ENCODE data around the gene ZNF438.
"Not testable (repeated sequence)": the region's sequence is repeated elsewhere in the genome, so short reads cannot be mapped to it uniquely, and the experiment has no call there.

ZNF438 gene

DNA sequence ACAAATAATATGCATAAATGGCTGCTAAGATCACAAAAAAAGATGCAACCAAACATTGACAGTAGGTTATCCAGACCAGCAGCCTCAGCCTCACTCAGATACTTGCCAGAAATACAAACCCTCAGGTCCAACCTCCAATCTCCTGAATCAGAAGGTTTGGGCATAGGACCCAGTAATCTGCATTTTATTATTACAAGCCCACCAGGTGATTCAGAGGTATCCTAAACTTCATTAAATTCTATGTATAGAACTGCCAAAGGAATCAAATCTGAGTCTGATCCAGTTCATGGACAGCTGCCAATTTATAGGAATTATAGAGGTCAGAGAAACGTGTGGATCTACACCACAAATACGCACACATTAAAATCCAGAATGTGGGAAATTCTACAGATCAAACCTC is 41.3 kb downstream of the ZNF438 start:
- no peak overlapping the region for H3K4me3 ChIP-seq (ENCODE audit: low read length)
- TF ChIP-seq, protein P1, sequence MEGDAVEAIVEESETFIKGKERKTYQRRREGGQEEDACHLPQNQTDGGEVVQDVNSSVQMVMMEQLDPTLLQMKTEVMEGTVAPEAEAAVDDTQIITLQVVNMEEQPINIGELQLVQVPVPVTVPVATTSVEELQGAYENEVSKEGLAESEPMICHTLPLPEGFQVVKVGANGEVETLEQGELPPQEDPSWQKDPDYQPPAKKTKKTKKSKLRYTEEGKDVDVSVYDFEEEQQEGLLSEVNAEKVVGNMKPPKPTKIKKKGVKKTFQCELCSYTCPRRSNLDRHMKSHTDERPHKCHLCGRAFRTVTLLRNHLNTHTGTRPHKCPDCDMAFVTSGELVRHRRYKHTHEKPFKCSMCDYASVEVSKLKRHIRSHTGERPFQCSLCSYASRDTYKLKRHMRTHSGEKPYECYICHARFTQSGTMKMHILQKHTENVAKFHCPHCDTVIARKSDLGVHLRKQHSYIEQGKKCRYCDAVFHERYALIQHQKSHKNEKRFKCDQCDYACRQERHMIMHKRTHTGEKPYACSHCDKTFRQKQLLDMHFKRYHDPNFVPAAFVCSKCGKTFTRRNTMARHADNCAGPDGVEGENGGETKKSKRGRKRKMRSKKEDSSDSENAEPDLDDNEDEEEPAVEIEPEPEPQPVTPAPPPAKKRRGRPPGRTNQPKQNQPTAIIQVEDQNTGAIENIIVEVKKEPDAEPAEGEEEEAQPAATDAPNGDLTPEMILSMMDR (IDR thresholded peaks at IDR 0.05; ENCODE audit: insufficient read depth, low read depth, low read length, missing control alignments) = no peak
- no peak for DNase-seq (ENCODE audit: low read depth)

GRCh38 chr10:30988831-30989435 is 42.7 kb downstream of the ZNF438 start:
- no peak overlapping the region for H3K4me3 ChIP-seq (ENCODE audit: low read length)
- DNase-seq (ENCODE audit: low read depth) = no peak
- TF ChIP-seq, protein P1 (IDR thresholded peaks at IDR 0.05; ENCODE audit: insufficient read depth, low read depth, low read length, missing control alignments) = no peak

DNA sequence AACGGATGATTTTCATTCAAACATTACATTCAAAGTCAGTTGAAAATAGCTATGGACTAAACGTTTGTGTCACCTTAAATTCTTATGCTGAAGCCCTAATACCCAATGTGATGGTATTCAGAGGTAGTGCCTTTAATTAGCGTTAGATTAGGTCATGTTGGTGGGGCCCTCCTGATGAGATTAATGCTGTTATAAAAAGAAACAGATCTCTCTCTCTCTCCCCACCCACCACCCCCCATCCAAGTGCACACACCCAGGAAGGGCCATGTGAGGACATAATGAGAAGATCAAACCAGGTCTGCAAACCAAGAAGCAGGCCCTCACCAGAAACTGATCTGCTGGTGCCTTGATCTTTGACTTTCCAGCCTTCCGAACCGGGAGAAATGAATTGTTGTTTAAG is 44.2 kb downstream of the ZNF438 start:
- H3K4me3 ChIP-seq (ENCODE audit: low read length) = no peak overlapping the region
- TF ChIP-seq, protein P1 (IDR thresholded peaks at IDR 0.05; ENCODE audit: insufficient read depth, low read depth, low read length, missing control alignments) = no peak
- DNase-seq (ENCODE audit: low read depth) = no peak

DNA sequence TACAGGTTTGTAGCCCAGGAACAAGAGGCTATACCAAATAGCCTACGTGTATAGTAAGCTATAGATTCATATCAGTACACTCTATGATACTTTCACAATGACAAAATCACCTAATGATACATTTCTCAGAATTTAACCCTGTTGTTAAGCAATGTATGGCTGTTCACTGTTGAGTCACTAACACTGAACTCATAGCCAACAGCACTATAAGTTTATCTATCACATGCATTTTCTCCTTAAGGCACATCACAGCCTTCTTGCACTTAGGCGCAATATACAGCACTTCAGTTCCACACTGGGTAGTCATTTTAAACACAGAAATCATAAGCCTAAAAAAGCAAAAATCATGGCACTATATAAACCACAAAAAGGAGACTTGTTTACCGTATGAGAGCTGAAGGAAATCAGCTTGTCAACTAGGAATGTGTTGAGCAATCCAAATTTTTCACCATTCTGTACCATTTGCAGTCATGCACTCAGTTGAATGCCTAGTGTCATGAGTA is 45.6 kb downstream of the ZNF438 start:
- H3K4me3 ChIP-seq (ENCODE audit: low read length) = no peak overlapping the region
- peak; percentile 81 for DNase-seq (ENCODE audit: low read depth)
- TF ChIP-seq, protein P1 (IDR thresholded peaks at IDR 0.05; ENCODE audit: insufficient read depth, low read depth, low read length, missing control alignments) = no peak

- TF ChIP-seq, protein P1 (IDR thresholded peaks at IDR 0.05; ENCODE audit: insufficient read depth, low read depth, low read length, missing control alignments) = no peak
- H3K4me3 ChIP-seq (ENCODE audit: low read length) = no peak overlapping the region
- peak; percentile 77 for DNase-seq (ENCODE audit: low read depth)
These were observed 46.2 kb downstream of the ZNF438 start for GRCh38 chr10:30985512-30985911.

DNA sequence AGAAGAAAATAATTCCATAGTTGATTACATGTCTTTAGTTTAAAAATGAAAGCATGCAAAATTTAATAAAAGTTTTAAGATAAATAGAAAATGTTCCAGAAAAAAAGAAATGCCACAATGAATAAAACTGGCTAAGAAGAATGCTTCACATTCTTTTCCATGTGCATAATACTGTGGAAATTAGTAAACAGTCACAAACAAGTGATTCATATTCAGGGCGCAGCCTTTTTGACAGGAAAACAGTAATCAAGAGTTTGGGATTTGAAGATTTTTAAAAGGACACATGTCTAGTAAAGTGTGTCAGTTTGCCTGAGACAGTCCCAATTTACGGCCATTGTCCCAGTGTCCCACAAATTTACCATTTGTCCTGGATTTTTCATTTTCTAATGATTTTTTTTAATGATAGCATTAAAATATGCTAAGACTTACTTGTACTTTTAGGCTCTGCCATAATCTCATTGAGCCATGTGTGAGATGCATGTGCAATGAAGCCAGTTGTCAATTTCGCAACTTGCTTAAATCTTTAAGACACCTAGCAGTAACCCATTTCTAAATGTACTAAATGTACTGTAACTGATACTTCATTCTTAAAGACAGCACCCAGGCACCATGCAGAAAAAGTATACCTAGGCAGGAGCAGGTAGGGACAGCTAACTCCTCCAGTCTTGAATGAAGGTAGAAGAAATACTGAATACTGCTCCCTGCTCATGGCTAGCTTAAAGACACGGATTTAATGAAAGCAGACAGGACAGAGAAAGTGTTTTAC is 46.9 kb downstream of the ZNF438 start:
- peak; percentile 59 for DNase-seq (ENCODE audit: low read depth)
- TF ChIP-seq, protein P1 (IDR thresholded peaks at IDR 0.05; ENCODE audit: insufficient read depth, low read depth, low read length, missing control alignments) = no peak
- no peak overlapping the region for H3K4me3 ChIP-seq (ENCODE audit: low read length)

- H3K4me3 ChIP-seq (ENCODE audit: low read length); DNase-seq (ENCODE audit: low read depth): not testable (repeated sequence)
These were observed 48.5 kb downstream of the ZNF438 start for GRCh38 chr10:30983209-30983608.

All from epithelial cell of esophagus (primary cell).